Neuron (in vitro differentiated cells): ENCODE measurements around the gene CPA2.

Experiments
- H2AFZ ChIP-seq: one replicate; pipeline ENCODE4 v1.6.1; 2013; ENCODE audit warnings: low read depth, mild to moderate bottlenecking, inconsistent platforms, low read length, moderate library complexity
- H3K27me3 ChIP-seq: one replicate; pipeline ENCODE4 v1.6.1; 2013; ENCODE audit warnings: low read length; ENCODE audit not compliant: insufficient read depth
- H3K36me3 ChIP-seq: one replicate; pipeline ENCODE4 v1.6.1; 2013; ENCODE audit warnings: low read length; ENCODE audit not compliant: insufficient read depth
- H3K4me1 ChIP-seq: one replicate; pipeline ENCODE4 v1.6.1; 2013; ENCODE audit warnings: low read length; ENCODE audit not compliant: insufficient read depth
- H3K4me3 ChIP-seq: 2 replicates; pipeline ENCODE4 v1.5.1; 2013; ENCODE audit warnings: mild to moderate bottlenecking, low read length, moderate library complexity
- H3K9me3 ChIP-seq: one replicate; pipeline ENCODE4 v1.6.1; 2013; ENCODE audit warnings: low read length

CPA2 gene

GRCh38 chr7:130277763-130278643, 11.3 kb downstream of the CPA2 start:
- Histone ChIP-seq H2AFZ (no peak overlapping the region), H3K27me3 (no peaks in the 10 kb centered on the region), H3K36me3 (no peaks in the 10 kb centered on the region), H3K4me3 (no peak overlapping the region), H3K9me3 (peaks cover 1% of the 10 kb centered on the region), H3K4me1 (peaks cover 19% of the 10 kb centered on the region)

GRCh38 chr7:130278860-130279259, 12.2 kb downstream of the CPA2 start:
- peaks cover 13% of the 10 kb centered on the region for H3K4me1 ChIP-seq
- peaks cover 1% of the 10 kb centered on the region for H3K9me3 ChIP-seq
- H2AFZ ChIP-seq: no peak overlapping the region
- H3K27me3 ChIP-seq: no peaks in the 10 kb centered on the region
- no peak overlapping the region for H3K4me3 ChIP-seq
- no peaks in the 10 kb centered on the region for H3K36me3 ChIP-seq

- Histone ChIP-seq H3K4me1 (peaks cover 9% of the 10 kb centered on the region), H2AFZ (no peak overlapping the region), H3K27me3 (no peaks in the 10 kb centered on the region), H3K36me3 (no peaks in the 10 kb centered on the region), H3K4me3 (no peak overlapping the region), H3K9me3 (peaks cover 1% of the 10 kb centered on the region)
Measured at GRCh38 chr7:130279286-130279685, 12.6 kb downstream of the CPA2 start.

GRCh38 chr7:130279906-130280305, 13.2 kb downstream of the CPA2 start:
- H3K27me3 ChIP-seq: no peaks in the 10 kb centered on the region
- no peaks in the 10 kb centered on the region for H3K36me3 ChIP-seq
- no peak overlapping the region for H2AFZ ChIP-seq
- no peak overlapping the region for H3K4me3 ChIP-seq
- peaks cover 1% of the 10 kb centered on the region for H3K9me3 ChIP-seq
- peaks cover 3% of the 10 kb centered on the region for H3K4me1 ChIP-seq

GRCh38 chr7:130281260-130281659, 14.6 kb downstream of the CPA2 start:
- H3K36me3 ChIP-seq: no peaks in the 10 kb centered on the region
- H2AFZ ChIP-seq: no peak overlapping the region
- H3K9me3 ChIP-seq: peaks cover 1% of the 10 kb centered on the region
- no peaks in the 10 kb centered on the region for H3K4me1 ChIP-seq
- H3K27me3 ChIP-seq: no peaks in the 10 kb centered on the region
- no peak overlapping the region for H3K4me3 ChIP-seq

GRCh38 chr7:130286881-130287280, 20.2 kb downstream of the CPA2 start:
- Histone ChIP-seq H3K27me3 (no peaks in the 10 kb centered on the region), H3K36me3 (no peaks in the 10 kb centered on the region), H3K4me1 (no peaks in the 10 kb centered on the region), H3K9me3 (no peaks in the 10 kb centered on the region), H3K4me3 (no peak overlapping the region), H2AFZ (no peak overlapping the region)

GRCh38 chr7:130288168-130288567, 21.5 kb downstream of the CPA2 start:
- Histone ChIP-seq H2AFZ (no peak overlapping the region), H3K4me1 (peaks cover 3% of the 10 kb centered on the region), H3K4me3 (no peak overlapping the region), H3K27me3 (no peaks in the 10 kb centered on the region), H3K36me3 (no peaks in the 10 kb centered on the region), H3K9me3 (no peaks in the 10 kb centered on the region)

- no peak overlapping the region for H2AFZ ChIP-seq
- H3K36me3 ChIP-seq: no peaks in the 10 kb centered on the region
- peaks cover 3% of the 10 kb centered on the region for H3K4me1 ChIP-seq
- H3K9me3 ChIP-seq: no peaks in the 10 kb centered on the region
- no peak overlapping the region for H3K4me3 ChIP-seq
- H3K27me3 ChIP-seq: no peaks in the 10 kb centered on the region
Measured at GRCh38 chr7:130288829-130289228, 22.2 kb downstream of the CPA2 start.

- H3K4me1 ChIP-seq: peaks cover 3% of the 10 kb centered on the region
- H3K36me3 ChIP-seq: no peaks in the 10 kb centered on the region
- no peaks in the 10 kb centered on the region for H3K9me3 ChIP-seq
- H3K27me3 ChIP-seq: no peaks in the 10 kb centered on the region
- no peak overlapping the region for H2AFZ ChIP-seq
- no peak overlapping the region for H3K4me3 ChIP-seq
Measured at GRCh38 chr7:130289478-130289877, 22.8 kb downstream of the CPA2 start.

- Histone ChIP-seq H3K4me1 (peaks cover 3% of the 10 kb centered on the region), H3K4me3 (no peak overlapping the region), H3K36me3 (no peaks in the 10 kb centered on the region), H3K27me3 (no peaks in the 10 kb centered on the region), H3K9me3 (no peaks in the 10 kb centered on the region), H2AFZ (no peak overlapping the region)
Measured at GRCh38 chr7:130290745-130291144, 24.1 kb downstream of the CPA2 start.

GRCh38 chr7:130292682-130293257, 26.1 kb downstream of the CPA2 start, which contains the start of gene CPA4:
Gene CPA4, plus strand, starts transcription at chr7:130293161. Its CDS starts 20 bp downstream, at chr7:130293181.
- H3K27me3 ChIP-seq: no peaks in the 10 kb centered on the region
- no peaks in the 10 kb centered on the region for H3K9me3 ChIP-seq
- no peak within 1 kb of the TSS for H2AFZ ChIP-seq
- peaks cover 10% of the 10 kb centered on the region for H3K4me1 ChIP-seq
- H3K4me3 ChIP-seq: no peak within 1 kb of the TSS
- H3K36me3 ChIP-seq: no peaks in the 10 kb centered on the region

- peaks cover 18% of the 10 kb centered on the region for H3K4me1 ChIP-seq
- H3K4me3 ChIP-seq: no peak overlapping the region
- H3K27me3 ChIP-seq: no peaks in the 10 kb centered on the region
- H3K36me3 ChIP-seq: no peaks in the 10 kb centered on the region
- no peak overlapping the region for H2AFZ ChIP-seq
- no peaks in the 10 kb centered on the region for H3K9me3 ChIP-seq
Measured at GRCh38 chr7:130293521-130293920, 26.9 kb downstream of the CPA2 start.

GRCh38 chr7:130294314-130294713, 27.7 kb downstream of the CPA2 start:
- H3K9me3 ChIP-seq: no peaks in the 10 kb centered on the region
- peaks cover 21% of the 10 kb centered on the region for H3K4me1 ChIP-seq
- H2AFZ ChIP-seq: no peak overlapping the region
- no peaks in the 10 kb centered on the region for H3K27me3 ChIP-seq
- no peak overlapping the region for H3K4me3 ChIP-seq
- H3K36me3 ChIP-seq: no peaks in the 10 kb centered on the region
